ENCODE data around the gene PSMA7. TPM values are rescaled to one million over a fixed set of nuclear protein-coding genes. Genes with fewer than 3 reads are reported as not detected.

PSMA7 gene
- total and polyA plus RNA-seq, 4 donors, result 109 to 342 (median 196) TPM

- peaks cover 0 to 14% (median 4%) of the 10 kb centered on the region in 4 donors for H3K36me3 ChIP-seq (ENCODE audit: control insufficient read depth in 4 of 4, insufficient read depth in 3 of 4, low read depth in 1 of 4, low read length in 3 of 4)
- DNase-seq (ENCODE audit: low spot score), result no peak
- 39% methylated on average over 19 of the region's 19 CpGs for WGBS
- peak overlapping the region; percentile 97 to 98 for H3K27ac ChIP-seq (ENCODE audit: low read depth in 1 of 2, low read length in 2 of 2)
- TF ChIP-seq RAD21 (IDR thresholded peaks at IDR 0.05) (peak; percentile 23 to 44), REST (IDR thresholded peaks at IDR 0.05) (peak; percentile 93), CTCF (IDR thresholded peaks at IDR 0.05; ENCODE audit: low read depth, low read length, missing input control) (no peak), SP1 (IDR thresholded peaks at IDR 0.05) (peak; percentile 96), HNF4A (conservative IDR thresholded peaks at IDR 0.05) (peak; percentile 83 to 85), GABPA (IDR thresholded peaks at IDR 0.05 in 1 of 2, conservative IDR thresholded peaks at IDR 0.05 in 1 of 2) (peak in 1 of 2 donors; percentile 50), HNF4G (IDR thresholded peaks at IDR 0.05) (peak; percentile 69), JUND (IDR thresholded peaks at IDR 0.05) (no peak), NR2F2 (IDR thresholded peaks at IDR 0.05) (peak; percentile 54), RXRA (IDR thresholded peaks at IDR 0.05) (peak; percentile 74 to 76), ZBTB33 (IDR thresholded peaks at IDR 0.05) (peak; percentile 57), FOXA1 (IDR thresholded peaks at IDR 0.05) (no peak), EGR1 (IDR thresholded peaks at IDR 0.05; ENCODE audit: low read depth in 2 of 2) (no peak), FOXA2 (IDR thresholded peaks at IDR 0.05) (no peak), YY1 (IDR thresholded peaks at IDR 0.05) (peak; percentile 88), TAF1 (conservative IDR thresholded peaks at IDR 0.05) (peak; percentile 92)
- TF ChIP-seq, protein P1, sequence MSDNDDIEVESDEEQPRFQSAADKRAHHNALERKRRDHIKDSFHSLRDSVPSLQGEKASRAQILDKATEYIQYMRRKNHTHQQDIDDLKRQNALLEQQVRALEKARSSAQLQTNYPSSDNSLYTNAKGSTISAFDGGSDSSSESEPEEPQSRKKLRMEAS (IDR thresholded peaks at IDR 0.05), result peak; percentile 70
- TF ChIP-seq, protein P2, sequence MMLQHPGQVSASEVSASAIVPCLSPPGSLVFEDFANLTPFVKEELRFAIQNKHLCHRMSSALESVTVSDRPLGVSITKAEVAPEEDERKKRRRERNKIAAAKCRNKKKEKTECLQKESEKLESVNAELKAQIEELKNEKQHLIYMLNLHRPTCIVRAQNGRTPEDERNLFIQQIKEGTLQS (IDR thresholded peaks at IDR 0.05), result no peak
- H3K27me3 ChIP-seq (ENCODE audit: control insufficient read depth in 4 of 4, insufficient read depth in 4 of 4, low read length in 3 of 4), result no peaks in the 10 kb centered on the region
- no peaks in the 10 kb centered on the region for H3K9me3 ChIP-seq (ENCODE audit: control insufficient read depth in 4 of 4, low read length in 3 of 4)
- peak overlapping the region; percentile 78 to 80 for H3K9ac ChIP-seq (ENCODE audit: low read depth in 1 of 2, low read length in 2 of 2)
- peaks cover 3 to 41% (median 12%) of the 10 kb centered on the region in 4 donors for H3K4me1 ChIP-seq (ENCODE audit: control insufficient read depth in 4 of 4, insufficient read depth in 4 of 4, low read length in 3 of 4)
- H3K4me3 ChIP-seq (ENCODE audit: low read depth in 1 of 3, low read length in 3 of 3), result peak overlapping the region in 2 of 3 donors; percentile 12 to 42
These were observed 35.3 kb upstream of the PSMA7 start for GRCh38 chr20:62178316-62179161.

Measured in liver (tissue), 9 donors.